Measurements from ENCODE around the gene FAM221A. TPM values are rescaled to one million over a fixed set of nuclear protein-coding genes. Genes with fewer than 3 reads are reported as not detected.
"Not testable (repeated sequence)": the region's sequence is repeated elsewhere in the genome, so short reads cannot be mapped to it uniquely, and the experiment has no call there.

Gene FAM221A
- total RNA-seq, 1 donor from 2014 or later = 6.5 TPM

GRCh38 chr7:23698822-23699221 lies 18.8 kb downstream of the FAM221A start:
- intact Hi-C loops (cut with micrococcal nuclease) = loop anchor here (5.0 kb wide), 2 partner anchors 152 to 873 kb away; partner anchors contain the start of gene PALS2

DNA sequence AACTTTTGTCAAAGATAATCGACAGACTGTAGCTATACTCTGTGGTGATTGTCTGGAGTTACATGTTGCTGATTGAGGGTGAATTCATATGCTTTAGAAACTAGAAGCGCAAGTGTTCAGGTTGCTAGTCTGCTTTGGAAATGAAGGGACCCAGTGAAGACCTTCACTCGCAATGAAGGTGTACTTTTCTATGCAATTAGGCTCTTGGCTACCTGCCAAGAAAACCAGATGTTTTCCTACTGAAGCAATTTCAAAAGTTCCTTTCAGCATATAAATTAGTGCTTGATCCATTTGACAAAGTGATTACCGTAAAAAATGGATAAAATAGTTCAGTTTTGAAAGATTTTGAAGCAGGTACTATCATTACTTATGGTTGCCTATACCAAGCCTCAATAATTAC lies 20.0 kb downstream of the FAM221A start:
- intact Hi-C loops (cut with micrococcal nuclease) = no loop called here

GRCh38 chr7:23709081-23709750 lies 29.2 kb downstream of the FAM221A start:
- intact Hi-C loops (cut with micrococcal nuclease) = no loop called here

DNA sequence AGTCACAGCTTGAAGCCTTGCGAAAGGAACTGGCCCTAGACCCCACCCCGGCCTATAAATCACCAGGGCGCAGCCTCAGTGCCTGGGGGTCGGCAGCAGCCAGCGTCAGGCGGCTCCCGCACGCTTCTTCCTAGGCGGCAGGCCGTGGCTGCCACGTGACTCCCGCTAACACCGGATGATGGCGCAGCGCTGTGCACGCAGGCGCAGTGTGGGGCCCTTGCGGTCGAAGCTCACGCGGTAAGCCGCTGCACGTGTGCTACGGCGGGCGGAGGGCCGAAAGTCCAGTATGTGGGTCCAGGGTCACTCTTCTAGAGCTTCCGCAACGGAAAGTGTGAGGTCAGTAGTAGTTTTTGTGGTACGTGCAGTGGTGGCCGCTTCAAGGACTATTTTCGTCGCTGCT lies 30.0 kb downstream of the FAM221A start, which contains the start of gene STK31:
TSS of gene STK31 (plus strand) at position 220 of the 400 bp plus-strand sequence. CDS start at position 287, 67 bp downstream.
- intact Hi-C loops (cut with micrococcal nuclease) = no loop called here

GRCh38 chr7:23712368-23713284 lies 32.6 kb downstream of the FAM221A start:
- intact Hi-C loops (cut with micrococcal nuclease) = loop anchor here (1.0 to 2.0 kb wide), 6 partner anchors 58 to 439 kb away; no protein-coding TSS in a partner anchor

DNA sequence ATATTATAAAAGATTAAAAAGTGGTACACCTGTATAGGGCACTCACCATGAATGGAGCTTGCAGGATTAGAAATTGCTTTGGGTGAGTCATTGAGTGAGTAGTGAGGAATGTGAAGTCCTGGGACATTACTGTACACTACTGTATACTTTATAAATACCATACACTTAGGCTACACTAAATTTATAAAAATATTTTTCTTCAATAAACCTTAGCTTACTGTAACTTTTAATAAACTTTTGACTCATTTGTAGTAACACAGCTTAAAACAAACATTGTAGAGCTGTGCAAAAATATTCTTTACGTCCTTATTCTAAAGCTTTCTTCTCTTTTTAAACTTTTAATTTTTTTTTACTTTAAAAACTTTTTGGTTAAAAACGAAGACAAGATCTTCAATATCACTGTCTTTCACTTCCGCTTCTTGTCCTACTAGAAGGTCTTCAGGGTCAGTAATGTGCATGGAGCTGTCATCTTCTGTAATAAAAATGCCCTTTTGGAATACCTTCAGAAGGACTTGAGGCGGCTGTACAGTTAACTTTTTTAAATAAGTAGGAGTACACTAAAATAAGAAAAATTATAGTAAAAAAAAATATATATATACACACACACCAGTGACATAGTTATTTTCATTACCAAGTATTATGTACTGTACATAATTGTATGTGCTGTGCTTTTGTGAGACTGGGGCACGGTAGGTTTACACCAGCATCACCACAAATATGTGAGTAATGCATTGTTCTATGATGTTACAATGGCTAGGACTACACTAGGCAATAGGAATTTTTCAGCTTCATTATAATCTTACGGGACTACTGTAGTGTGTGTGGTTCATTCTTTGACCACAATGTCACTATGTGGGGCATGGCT lies 33.5 kb downstream of the FAM221A start:
- intact Hi-C loops (cut with micrococcal nuclease) = loop anchor here (2.0 kb wide), 1 partner anchor 283 kb away; no protein-coding TSS in a partner anchor

GRCh38 chr7:23714150-23714464 lies 34.1 kb downstream of the FAM221A start:
- intact Hi-C loops (cut with micrococcal nuclease) = no loop called here

GRCh38 chr7:23714579-23714978 lies 34.6 kb downstream of the FAM221A start:
- intact Hi-C loops (cut with micrococcal nuclease) = no loop called here

DNA sequence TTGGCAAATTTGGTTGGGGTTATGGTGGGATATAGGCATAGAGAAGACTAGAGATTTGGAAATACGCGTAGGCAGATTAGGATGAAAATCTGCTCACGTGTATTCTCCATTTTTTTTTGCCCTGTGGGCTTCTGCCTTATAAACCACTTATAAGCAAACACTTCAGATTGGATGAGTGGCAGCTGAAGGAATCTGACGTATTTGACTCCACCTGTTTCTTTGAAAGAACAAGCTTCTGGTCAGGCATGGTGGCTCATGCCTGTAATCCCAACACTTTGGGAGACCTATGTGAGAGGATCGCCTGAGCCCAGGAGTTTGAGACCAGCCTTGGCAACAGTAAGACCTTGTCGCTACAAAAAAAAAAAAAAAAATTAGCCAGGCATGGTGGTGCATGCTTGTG lies 35.1 kb downstream of the FAM221A start:
- intact Hi-C loops (cut with micrococcal nuclease) = no loop called here

DNA sequence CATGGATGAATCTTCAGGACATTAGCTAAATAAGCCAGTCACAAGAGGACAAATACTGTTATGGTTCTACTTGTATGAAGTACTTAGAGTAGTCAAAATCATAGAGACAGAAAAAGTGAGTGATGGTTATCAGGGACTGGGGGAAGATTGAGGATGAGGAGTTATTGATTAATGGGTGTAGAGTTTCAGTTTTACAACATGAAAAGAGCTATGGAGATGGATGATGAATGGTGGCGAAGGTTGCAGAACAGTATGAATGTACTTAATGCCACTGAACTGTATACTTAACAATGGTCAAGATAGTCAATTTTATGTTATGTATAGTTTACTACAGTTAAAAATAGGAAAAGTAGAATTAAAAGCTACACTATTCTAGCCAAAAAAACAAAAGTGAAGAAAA lies 37.8 kb downstream of the FAM221A start:
- intact Hi-C loops (cut with micrococcal nuclease) = no loop called here

GRCh38 chr7:23721456-23721855 lies 41.5 kb downstream of the FAM221A start:
- intact Hi-C loops (cut with micrococcal nuclease) = no loop called here

- intact Hi-C loops (cut with micrococcal nuclease) = not testable (repeated sequence)
These were observed 42.7 kb downstream of the FAM221A start for GRCh38 chr7:23722587-23723216.

- intact Hi-C loops (cut with micrococcal nuclease) = not testable (repeated sequence)
These were observed 44.1 kb downstream of the FAM221A start for GRCh38 chr7:23724113-23724512.

GRCh38 chr7:23742051-23742450 lies 62.1 kb downstream of the FAM221A start:
- intact Hi-C loops (cut with micrococcal nuclease) = no loop called here

GRCh38 chr7:23743226-23743625 lies 63.2 kb downstream of the FAM221A start:
- intact Hi-C loops (cut with micrococcal nuclease) = no loop called here

DNA sequence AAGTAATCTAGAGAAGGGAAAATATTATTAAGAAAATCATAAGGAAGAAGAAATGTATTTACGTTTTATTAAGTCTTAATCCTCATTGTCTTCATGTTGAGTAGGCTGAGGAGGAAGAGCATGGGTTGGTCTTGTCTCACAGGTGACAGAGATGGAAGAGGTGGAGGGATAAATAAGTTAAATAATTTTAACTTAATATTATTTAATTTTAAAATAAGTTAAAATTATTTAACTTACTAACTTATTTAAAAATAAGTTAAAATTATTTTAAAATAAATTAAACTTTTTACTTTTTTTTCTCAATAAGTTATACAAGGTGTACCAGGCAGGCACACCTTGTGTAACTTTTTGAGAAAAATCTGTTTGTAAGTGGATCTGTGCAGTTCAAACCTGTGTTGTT lies 66.6 kb downstream of the FAM221A start:
- intact Hi-C loops (cut with micrococcal nuclease) = no loop called here

DNA sequence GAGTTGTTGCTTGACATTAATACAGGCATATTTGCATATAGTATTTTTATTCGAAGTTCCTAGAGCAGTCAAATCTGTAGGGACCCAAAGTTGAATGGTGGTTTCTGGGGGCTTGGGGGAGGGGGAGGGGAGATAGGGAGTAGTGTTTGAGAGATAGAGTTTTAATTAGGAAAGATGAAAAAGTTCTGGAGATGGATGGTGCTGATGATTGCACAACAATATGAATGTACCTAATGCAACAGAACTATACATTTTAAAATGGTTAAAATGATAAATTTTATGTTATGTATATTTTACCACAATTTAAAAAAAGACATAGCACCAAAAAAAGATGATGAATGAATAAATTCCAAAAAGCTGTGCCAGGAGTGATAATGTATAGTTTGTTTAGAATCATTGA lies 71.9 kb downstream of the FAM221A start:
- intact Hi-C loops (cut with micrococcal nuclease) = no loop called here

All from T-helper 1 cell treated with Interleukin-12 subunit alpha and Interleukin-12 subunit beta and Interleukin-4 antibody, amounts not matched to agents 30 ng/mL and 1 ng/mL, for 36 hours (primary cell).